ENCODE data around the gene PAFAH1B1.
A peak's percentile ranks its signal among the peaks of the same experiment; 100 is the strongest.

Gene PAFAH1B1

GRCh38 chr17:2713881-2714280, 120.4 kb downstream of the PAFAH1B1 start:
- Histone ChIP-seq H3K4me3 (no peak overlapping the region), H3K27ac (no peak overlapping the region)
- DNase-seq (ENCODE audit: low spot score): no peak
- no peak for TF ChIP-seq CTCF (IDR thresholded peaks at IDR 0.05)

- TF ChIP-seq CTCF (IDR thresholded peaks at IDR 0.05): no peak
- H3K27ac ChIP-seq: no peak overlapping the region
- H3K4me3 ChIP-seq: no peak overlapping the region
- no peak for DNase-seq (ENCODE audit: low spot score)
Measured at GRCh38 chr17:2716649-2717048, 123.2 kb downstream of the PAFAH1B1 start.

- TF ChIP-seq CTCF (IDR thresholded peaks at IDR 0.05): no peak
- no peak overlapping the region for H3K27ac ChIP-seq
- DNase-seq (ENCODE audit: low spot score): no peak
- H3K4me3 ChIP-seq: no peak overlapping the region
Measured at GRCh38 chr17:2718150-2718938, 124.9 kb downstream of the PAFAH1B1 start.

- TF ChIP-seq CTCF (IDR thresholded peaks at IDR 0.05): no peak
- DNase-seq (ENCODE audit: low spot score): no peak
- Histone ChIP-seq H3K4me3 (no peak overlapping the region), H3K27ac (no peak overlapping the region)
Measured at GRCh38 chr17:2719861-2720260, 126.4 kb downstream of the PAFAH1B1 start.

GRCh38 chr17:2721603-2722002, 128.1 kb downstream of the PAFAH1B1 start:
- no peak for DNase-seq (ENCODE audit: low spot score)
- Histone ChIP-seq H3K4me3 (no peak overlapping the region), H3K27ac (no peak overlapping the region)
- TF ChIP-seq CTCF (IDR thresholded peaks at IDR 0.05): no peak

- Histone ChIP-seq H3K4me3 (no peak overlapping the region), H3K27ac (no peak overlapping the region)
- no peak for TF ChIP-seq CTCF (IDR thresholded peaks at IDR 0.05)
- DNase-seq (ENCODE audit: low spot score): no peak
Measured at GRCh38 chr17:2722611-2723010, 129.2 kb downstream of the PAFAH1B1 start.

GRCh38 chr17:2723505-2723996, 130.1 kb downstream of the PAFAH1B1 start:
- TF ChIP-seq CTCF (IDR thresholded peaks at IDR 0.05): no peak
- DNase-seq (ENCODE audit: low spot score): no peak
- Histone ChIP-seq H3K27ac (peak overlapping the region in 1 of 2 donors; percentile 37), H3K4me3 (peak overlapping the region; percentile 62)
